Fibroblast of skin of right quadriceps (primary cell): ENCODE data around the gene GRK6.

Source experiments
- DNase-seq: peaks from one replicate; pipeline ENCODE4 v3.0.0-alpha.2; 2013

The GRK6 gene

GRCh38 chr5:177427211-177427822 is 841 bp downstream of the GRK6 start:
- no peak for DNase-seq

GRCh38 chr5:177427919-177428573 is 1.6 kb downstream of the GRK6 start:
- DNase-seq = no peak

- DNase-seq = no peak
Observed at GRCh38 chr5:177428574-177429217, 2.2 kb downstream of the GRK6 start.

DNA sequence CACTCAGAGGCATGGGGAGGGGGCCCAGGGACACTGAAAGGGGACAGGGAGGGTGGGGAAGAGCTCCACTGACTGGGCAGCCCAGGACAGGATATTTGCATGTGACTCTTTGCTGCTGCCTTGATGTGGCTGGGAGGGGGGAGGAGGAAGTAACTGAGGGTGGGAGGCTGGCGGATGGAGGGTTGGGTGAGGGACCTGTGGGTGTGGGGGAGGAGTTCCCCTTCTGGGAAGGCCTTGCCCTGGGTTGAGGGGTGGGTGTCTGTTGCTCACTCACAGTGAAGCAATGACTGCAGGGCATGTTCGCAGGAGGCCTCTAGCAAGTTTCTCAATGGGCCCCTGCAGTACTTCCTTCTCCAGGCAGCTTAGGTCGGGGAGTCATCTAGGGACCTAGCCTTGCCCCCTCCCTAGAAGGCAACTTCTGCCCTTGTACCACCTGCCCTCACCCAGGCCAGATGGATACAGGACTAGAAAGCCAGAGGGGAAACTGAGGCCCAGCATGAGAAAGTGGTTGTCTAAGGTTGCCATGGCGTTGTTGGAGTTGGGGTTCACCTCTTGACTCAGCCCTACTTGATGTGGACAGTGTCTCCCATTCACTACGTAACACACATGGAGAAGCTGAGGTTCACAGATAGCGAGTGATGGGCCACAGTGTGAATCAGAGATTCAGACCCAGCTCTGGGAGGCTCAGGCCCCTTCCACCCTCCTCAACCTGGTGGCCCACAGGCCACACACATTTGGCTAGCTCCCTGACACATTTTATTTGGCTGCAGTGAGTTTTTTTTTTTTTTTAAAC is 3.0 kb downstream of the GRK6 start:
- no peak for DNase-seq

DNA sequence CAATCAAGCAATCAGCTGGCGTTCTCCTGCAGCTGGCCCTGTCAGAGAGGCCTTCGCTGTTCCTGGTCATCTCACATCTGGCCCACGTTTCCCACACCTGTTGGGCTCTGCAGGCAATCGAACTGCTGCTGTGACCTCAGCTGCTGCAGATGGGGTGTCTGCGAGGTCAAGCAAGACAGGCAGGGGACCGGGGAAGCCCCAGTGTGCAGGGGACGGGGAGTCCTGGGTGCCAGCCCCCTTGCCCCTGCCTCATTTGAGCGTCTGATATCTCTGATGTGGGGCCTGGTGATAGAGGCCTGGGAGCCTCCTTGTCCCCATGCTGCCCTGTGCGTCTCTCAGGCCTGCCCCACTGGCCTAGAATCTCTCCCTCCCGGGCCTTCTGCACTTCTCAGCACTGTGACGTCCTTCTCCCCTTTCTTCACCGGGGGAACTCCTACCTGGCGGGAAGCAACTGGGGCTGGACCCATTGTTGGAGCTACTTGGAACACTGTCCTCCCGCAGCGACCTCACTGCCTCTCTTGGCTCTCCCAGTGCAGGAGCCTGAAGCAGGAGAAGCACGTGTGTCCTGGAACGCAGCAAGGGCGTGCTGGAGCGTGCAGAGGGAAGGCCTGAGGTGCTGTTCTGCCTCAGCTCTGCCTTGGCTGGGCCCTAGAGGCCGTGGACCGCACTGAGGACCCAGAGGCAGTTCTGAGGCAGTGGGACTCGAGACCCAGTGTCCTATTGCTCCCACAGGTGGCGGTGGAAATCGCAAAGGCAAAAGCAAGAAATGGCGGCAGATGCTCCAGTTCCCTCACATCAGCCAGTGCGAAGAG is 3.9 kb downstream of the GRK6 start:
- no peak for DNase-seq

- DNase-seq = no peak
Observed at GRCh38 chr5:177430972-177431316, 4.5 kb downstream of the GRK6 start.

GRCh38 chr5:177431317-177432142 is 5.1 kb downstream of the GRK6 start:
- no peak for DNase-seq

GRCh38 chr5:177432143-177432838 is 5.8 kb downstream of the GRK6 start:
- DNase-seq = no peak

GRCh38 chr5:177432839-177433657 is 6.6 kb downstream of the GRK6 start:
- no peak for DNase-seq

DNA sequence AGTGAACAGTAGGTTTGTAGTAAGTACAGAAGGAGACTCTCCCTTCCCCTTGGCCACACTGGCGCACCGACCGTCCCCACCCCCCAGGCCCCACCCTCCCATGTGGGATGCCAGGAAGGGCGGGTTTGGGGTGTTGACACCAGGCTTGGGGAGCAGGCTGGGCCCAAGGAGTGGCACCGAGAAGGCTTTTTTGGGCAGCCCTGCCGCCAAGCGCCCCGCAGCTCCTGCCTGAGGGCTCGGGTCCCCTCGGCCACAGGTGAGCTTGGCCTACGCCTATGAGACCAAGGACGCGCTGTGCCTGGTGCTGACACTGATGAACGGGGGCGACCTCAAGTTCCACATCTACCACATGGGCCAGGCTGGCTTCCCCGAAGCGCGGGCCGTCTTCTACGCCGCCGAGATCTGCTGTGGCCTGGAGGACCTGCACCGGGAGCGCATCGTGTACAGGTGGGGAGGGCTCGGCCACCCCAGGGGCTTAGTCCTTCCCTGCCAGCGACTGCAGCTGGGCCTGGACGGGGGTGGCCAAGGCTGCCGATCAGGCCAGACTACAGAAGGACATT is 7.3 kb downstream of the GRK6 start:
- no peak for DNase-seq

GRCh38 chr5:177434437-177434836 is 8.0 kb downstream of the GRK6 start:
- DNase-seq = no peak

GRCh38 chr5:177434942-177435738 is 8.7 kb downstream of the GRK6 start:
- DNase-seq = no peak

- no peak for DNase-seq
Observed at GRCh38 chr5:177435847-177436536, 9.5 kb downstream of the GRK6 start.

- no peak for DNase-seq
Observed at GRCh38 chr5:177437623-177438022, 11.1 kb downstream of the GRK6 start.

GRCh38 chr5:177438468-177438867 is 12.0 kb downstream of the GRK6 start:
- no peak for DNase-seq

DNA sequence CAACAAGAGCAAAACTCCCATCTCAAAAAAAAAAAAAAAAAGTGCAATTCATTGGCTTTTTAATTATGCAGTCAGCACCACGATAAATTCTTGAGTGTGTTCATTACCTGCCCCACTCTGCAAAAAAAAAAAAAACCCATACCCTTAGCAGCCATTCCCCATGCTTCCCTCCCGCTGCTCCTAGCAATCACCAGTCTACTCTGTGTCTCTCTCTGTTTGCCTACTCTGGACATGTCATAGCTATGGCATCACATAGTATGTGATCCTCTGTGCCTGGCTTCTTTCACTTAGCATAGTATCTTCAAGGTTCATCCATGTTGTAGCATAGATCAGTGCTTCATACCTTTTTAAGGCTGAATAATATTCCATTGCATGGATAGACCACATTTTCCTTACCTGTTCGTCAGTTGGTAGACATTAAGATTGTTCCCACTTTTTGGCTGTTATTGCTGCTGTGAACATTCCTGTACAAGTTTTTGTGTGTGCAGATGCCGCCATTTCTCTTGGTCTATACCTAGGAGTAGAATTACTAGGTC is 13.1 kb downstream of the GRK6 start:
- DNase-seq = no peak

DNA sequence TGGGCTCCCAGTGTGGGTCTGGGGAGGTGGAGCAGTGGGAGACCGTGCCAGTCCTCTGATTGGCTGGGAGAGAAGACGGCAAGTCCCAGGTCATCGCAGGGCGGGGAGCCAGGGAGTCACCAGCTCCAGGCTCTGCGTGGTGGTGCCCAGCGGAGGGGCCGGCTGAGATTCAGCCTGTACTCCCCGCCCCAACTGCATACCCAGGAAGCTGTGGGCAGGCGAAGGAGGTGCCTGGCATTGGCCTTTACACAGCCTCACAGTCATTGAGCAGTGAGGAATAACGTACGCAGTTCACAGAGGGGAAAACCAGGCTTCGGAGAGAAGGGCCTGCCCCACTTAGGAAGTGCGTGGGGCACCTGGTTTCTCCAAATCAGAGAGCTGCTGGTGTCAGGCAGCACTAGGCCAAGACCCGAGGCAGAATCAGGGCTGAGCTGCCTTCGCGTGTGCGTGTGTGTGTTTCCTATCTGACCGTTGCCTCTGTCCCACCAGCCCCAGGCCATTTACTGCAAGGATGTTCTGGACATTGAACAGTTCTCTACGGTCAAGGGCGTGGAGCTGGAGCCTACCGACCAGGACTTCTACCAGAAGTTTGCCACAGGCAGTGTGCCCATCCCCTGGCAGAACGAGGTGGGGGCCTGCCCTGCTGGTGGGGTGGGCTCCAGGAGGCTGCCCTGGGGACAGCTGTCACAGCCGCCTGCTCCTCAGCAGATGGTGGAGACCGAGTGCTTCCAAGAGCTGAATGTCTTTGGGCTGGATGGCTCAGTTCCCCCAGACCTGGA is 13.9 kb downstream of the GRK6 start:
- no peak for DNase-seq
